ENCODE data around the gene ACVR2A.

DNA sequence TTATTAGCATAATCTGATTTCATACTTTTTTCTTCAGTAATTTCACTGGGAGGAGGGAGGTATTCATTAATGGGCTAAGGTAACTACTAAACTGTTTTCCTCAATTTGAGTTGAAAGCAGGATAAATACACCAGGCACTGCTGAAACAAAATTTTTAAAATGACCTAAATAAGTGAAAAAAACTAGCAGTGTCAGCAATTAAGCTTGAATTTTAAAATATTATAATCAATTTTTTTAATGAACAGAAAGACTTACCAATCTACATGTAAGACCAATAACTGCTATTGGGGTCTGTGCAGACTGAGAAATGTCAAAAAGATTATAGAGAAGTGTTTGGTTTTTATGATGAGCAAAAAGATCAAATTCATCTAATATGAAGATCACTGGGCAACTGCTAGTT is 107.3 kb downstream of the ACVR2A start:
- no peak for TF ChIP-seq CTCF (IDR thresholded peaks at IDR 0.05)
- TF ChIP-seq POLR2AphosphoS5 (IDR thresholded peaks at IDR 0.05; ENCODE audit: low read depth, low read length) = no peak
- no peak for TF ChIP-seq TCF7L2 (IDR thresholded peaks at IDR 0.05; ENCODE audit: low read depth, low read length)
- TF ChIP-seq, protein P1, sequence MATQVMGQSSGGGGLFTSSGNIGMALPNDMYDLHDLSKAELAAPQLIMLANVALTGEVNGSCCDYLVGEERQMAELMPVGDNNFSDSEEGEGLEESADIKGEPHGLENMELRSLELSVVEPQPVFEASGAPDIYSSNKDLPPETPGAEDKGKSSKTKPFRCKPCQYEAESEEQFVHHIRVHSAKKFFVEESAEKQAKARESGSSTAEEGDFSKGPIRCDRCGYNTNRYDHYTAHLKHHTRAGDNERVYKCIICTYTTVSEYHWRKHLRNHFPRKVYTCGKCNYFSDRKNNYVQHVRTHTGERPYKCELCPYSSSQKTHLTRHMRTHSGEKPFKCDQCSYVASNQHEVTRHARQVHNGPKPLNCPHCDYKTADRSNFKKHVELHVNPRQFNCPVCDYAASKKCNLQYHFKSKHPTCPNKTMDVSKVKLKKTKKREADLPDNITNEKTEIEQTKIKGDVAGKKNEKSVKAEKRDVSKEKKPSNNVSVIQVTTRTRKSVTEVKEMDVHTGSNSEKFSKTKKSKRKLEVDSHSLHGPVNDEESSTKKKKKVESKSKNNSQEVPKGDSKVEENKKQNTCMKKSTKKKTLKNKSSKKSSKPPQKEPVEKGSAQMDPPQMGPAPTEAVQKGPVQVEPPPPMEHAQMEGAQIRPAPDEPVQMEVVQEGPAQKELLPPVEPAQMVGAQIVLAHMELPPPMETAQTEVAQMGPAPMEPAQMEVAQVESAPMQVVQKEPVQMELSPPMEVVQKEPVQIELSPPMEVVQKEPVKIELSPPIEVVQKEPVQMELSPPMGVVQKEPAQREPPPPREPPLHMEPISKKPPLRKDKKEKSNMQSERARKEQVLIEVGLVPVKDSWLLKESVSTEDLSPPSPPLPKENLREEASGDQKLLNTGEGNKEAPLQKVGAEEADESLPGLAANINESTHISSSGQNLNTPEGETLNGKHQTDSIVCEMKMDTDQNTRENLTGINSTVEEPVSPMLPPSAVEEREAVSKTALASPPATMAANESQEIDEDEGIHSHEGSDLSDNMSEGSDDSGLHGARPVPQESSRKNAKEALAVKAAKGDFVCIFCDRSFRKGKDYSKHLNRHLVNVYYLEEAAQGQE (IDR thresholded peaks at IDR 0.05; ENCODE audit: insufficient read depth in 1 of 2, low read depth in 2 of 2, low read length in 1 of 2) = no peak
